A549 (cell line): ENCODE measurements around the gene WBP2. TPM values are rescaled to one million over a fixed set of nuclear protein-coding genes. Genes with fewer than 3 reads are reported as not detected.

Experiments
- ATAC-seq, 2 experiments: fragments of 200-7000 bp in 1 of 2; fragments of >200 bp in 1 of 2; cut with Nextera tagmentation in 1 of 2; cut with Tn5 transposase in 1 of 2; 3 replicates each; pipeline versions ENCODE4 v1.8.0 to v1.9.1; 2018 to 2020; ENCODE audit warnings: mild to moderate bottlenecking in 1 of 2, moderate library complexity in 1 of 2
- CTCF ChIA-PET: fragments of 300-600 bp; sonication (Branson Sonifier 250); formaldehyde crosslinking; extraction: SDS; loops from one replicate; lab custom pipeline; 2021; ENCODE audit warnings: antibody characterized with exemption, inconsistent platforms; lab: Yijun Ruan, JAX
- POLR2A ChIA-PET: fragments of 350-600 bp; formaldehyde crosslinking; extraction: SDS; loops from one replicate; lab custom pipeline; 2021; ENCODE audit warnings: antibody characterized with exemption, inconsistent platforms; lab: Yijun Ruan, JAX
- DNase-seq, 2 experiments: peaks; one replicate each; pipeline versions ENCODE4 v3.0.0 to v3.0.0-alpha.2; 2011 to 2016; ENCODE audit warnings: low read depth in 1 of 2, low spot score in 1 of 2
- FAIRE-seq: peaks from 2 replicates; lab custom pipeline; 2011; peaks lifted over from hg19 to GRCh38; lab: Jason Lieb, UNC
- H3K27ac ChIP-seq, 2 experiments: fragments of >200 bp; sonication (Bioruptor Twin); formaldehyde crosslinking; 3 replicates each; pipeline ENCODE4 v1.5.1; 2016 to 2017
- H3K4me1 ChIP-seq: fragments of >200 bp; sonication (Bioruptor Twin); formaldehyde crosslinking; 3 replicates; pipeline ENCODE4 v1.6.1; 2016
- H3K4me2 ChIP-seq: fragments of >200 bp; sonication (Bioruptor Twin); formaldehyde crosslinking; 3 replicates; pipeline ENCODE4 v1.6.1; 2016
- H3K4me3 ChIP-seq: fragments of >200 bp; sonication (Bioruptor Twin); formaldehyde crosslinking; 3 replicates; pipeline ENCODE4 v1.5.1; 2016
- H3K9me3 ChIP-seq: fragments of >200 bp; sonication (Bioruptor Twin); formaldehyde crosslinking; 3 replicates; pipeline ENCODE4 v1.6.1; 2016
- BHLHE40 ChIP-seq: IDR thresholded peaks from 2 replicates; pipeline ENCODE4 v1.6.1; 2012; ENCODE audit warnings: low read depth, low read length, inconsistent platforms
- CBX2 ChIP-seq: fragments of 200-600 bp; sonication (generic); IDR thresholded peaks from 2 replicates; pipeline ENCODE4 v1.6.1; 2016; ENCODE audit warnings: low read depth, mild to moderate bottlenecking, borderline replicate concordance
- CBX8 ChIP-seq: fragments of 200-600 bp; sonication (generic); IDR thresholded peaks from 2 replicates; pipeline ENCODE4 v1.6.1; 2016
- CEBPB ChIP-seq, 2 experiments: fragments of >200 bp in 1 of 2; sonication (Bioruptor Twin) in 1 of 2; formaldehyde crosslinking in 1 of 2; IDR thresholded peaks; 2 replicates each; pipeline ENCODE4 v1.6.1; 2012 to 2016
- CHD2 ChIP-seq: fragments of 150-350 bp; IDR thresholded peaks from 2 replicates; pipeline ENCODE4 v1.6.1; 2014; ENCODE audit warnings: low read length; ENCODE audit not compliant: partially characterized antibody
- EHF ChIP-seq: fragments of 250-450 bp; sonication (Bioruptor Pico); IDR thresholded peaks from 2 replicates; pipeline ENCODE4 v1.5.0; 2020; ENCODE audit warnings: mild to moderate bottlenecking
- EHMT2 ChIP-seq: fragments of 200-600 bp; sonication (generic); IDR thresholded peaks from 2 replicates; pipeline ENCODE4 v1.6.1; 2016; ENCODE audit warnings: antibody characterized with exemption, low read depth, mild to moderate bottlenecking, moderate library complexity
- EP300 ChIP-seq, 2 experiments: fragments of >200 bp; sonication (Bioruptor Twin); formaldehyde crosslinking; IDR thresholded peaks; 2 replicates in 1 of 2; 3 replicates in 1 of 2; pipeline ENCODE4 v1.6.1; 2016 to 2017
- FOXS1 ChIP-seq: fragments of 250-450 bp; sonication (Bioruptor Pico); IDR thresholded peaks from 2 replicates; pipeline ENCODE4 v1.5.0; 2020; ENCODE audit warnings: mild to moderate bottlenecking, moderate library complexity
- GATA3 ChIP-seq: IDR thresholded peaks from 2 replicates; pipeline ENCODE4 v1.6.1; 2012; ENCODE audit warnings: borderline replicate concordance
- HOXB5 ChIP-seq: fragments of 250-450 bp; sonication (Bioruptor Pico); IDR thresholded peaks from 2 replicates; pipeline ENCODE4 v1.5.0; 2020; ENCODE audit warnings: mild to moderate bottlenecking, moderate library complexity
- KDM1A ChIP-seq: fragments of 200-600 bp; sonication (generic); IDR thresholded peaks from 2 replicates; pipeline ENCODE4 v1.6.1; 2016; ENCODE audit warnings: low read depth, mild to moderate bottlenecking
- MAZ ChIP-seq: fragments of 150-350 bp; IDR thresholded peaks from 2 replicates; pipeline ENCODE4 v1.6.1; 2014; ENCODE audit warnings: antibody characterized with exemption, low read depth, low read length, borderline replicate concordance
- NR3C1 ChIP-seq: fragments of >200 bp; sonication (Bioruptor Twin); formaldehyde crosslinking; IDR thresholded peaks from 3 replicates; pipeline ENCODE4 v1.6.1; 2017
- RARB ChIP-seq: fragments of 250-450 bp; sonication (Bioruptor Pico); IDR thresholded peaks from 2 replicates; pipeline ENCODE4 v1.8.0; 2021; ENCODE audit warnings: mild to moderate bottlenecking, moderate library complexity
- RCOR1 ChIP-seq: fragments of 150-350 bp; IDR thresholded peaks from 2 replicates; pipeline ENCODE4 v1.6.1; 2014; ENCODE audit warnings: antibody characterized with exemption, low read length, low read depth
- TFCP2L1 ChIP-seq: fragments of 250-450 bp; sonication (Bioruptor Pico); IDR thresholded peaks from 2 replicates; pipeline ENCODE4 v1.5.0; 2021; ENCODE audit warnings: mild to moderate bottlenecking
- ZC3H11A ChIP-seq: fragments of 450-650 bp; IDR thresholded peaks from 2 replicates; pipeline ENCODE4 v1.6.1; 2014; ENCODE audit warnings: antibody characterized with exemption, mild to moderate bottlenecking
- ZFP36 ChIP-seq: fragments of 450-650 bp; IDR thresholded peaks from 2 replicates; pipeline ENCODE4 v1.6.1; 2014; ENCODE audit warnings: borderline replicate concordance; ENCODE audit not compliant: partially characterized antibody
- ZSCAN20 ChIP-seq: fragments of 250-450 bp; sonication (Bioruptor Pico); IDR thresholded peaks from 2 replicates; pipeline ENCODE4 v1.8.0; 2022; ENCODE audit warnings: mild to moderate bottlenecking, moderate library complexity
- WGBS: methylation state at CpG from one replicate; pipeline ENCODE4 v1.1.6; 2017; ENCODE audit errors: missing lambda C conversion rate; 5-methylcytosine and 5-hydroxymethylcytosine counted together
- polyA plus RNA-seq, 4 experiments: library from polyadenylated mRNA; depleted of rRNA in 3 of 4; stranded (reverse); fragments of >200 nt; fragmentation: RNase III in 1 of 4; extraction: RNeasy Plus Mini Kit Qiagen cat#74134 plus additional on column Dnase treatment in 1 of 4; gene quantifications; 2 replicates in 3 of 4; 3 replicates in 1 of 4; pipeline ENCODE4 v1.2.3, GENCODE V29; 2011 to 2017
- TF ChIP-seq, protein P1 (sequence below): fragments of 450-650 bp; IDR thresholded peaks from 2 replicates; pipeline ENCODE4 v1.6.1; 2014; ENCODE audit warnings: antibody characterized with exemption
- TF ChIP-seq, protein P2 (sequence below): IDR thresholded peaks from 2 replicates; pipeline ENCODE4 v1.6.1; 2012; ENCODE audit warnings: low read depth, borderline replicate concordance
- TF ChIP-seq, protein P3 (sequence below): fragments of 200-600 bp; sonication (generic); IDR thresholded peaks from 2 replicates; pipeline ENCODE4 v1.6.1; 2016; ENCODE audit warnings: antibody characterized with exemption, mild to moderate bottlenecking, moderate library complexity
- TF ChIP-seq, protein P4 (sequence below): IDR thresholded peaks from 2 replicates; pipeline ENCODE4 v1.6.1; 2012
- TF ChIP-seq, protein P5 (sequence below): fragments of 250-450 bp; sonication (Bioruptor Pico); IDR thresholded peaks from 2 replicates; pipeline ENCODE4 v1.5.0; 2021; ENCODE audit warnings: mild to moderate bottlenecking, moderate library complexity, borderline replicate concordance

WBP2 gene
- polyA plus RNA-seq, 2 of the 4 experiments (the other 2 are of a cell fraction) = 39.7 to 131 TPM

DNA sequence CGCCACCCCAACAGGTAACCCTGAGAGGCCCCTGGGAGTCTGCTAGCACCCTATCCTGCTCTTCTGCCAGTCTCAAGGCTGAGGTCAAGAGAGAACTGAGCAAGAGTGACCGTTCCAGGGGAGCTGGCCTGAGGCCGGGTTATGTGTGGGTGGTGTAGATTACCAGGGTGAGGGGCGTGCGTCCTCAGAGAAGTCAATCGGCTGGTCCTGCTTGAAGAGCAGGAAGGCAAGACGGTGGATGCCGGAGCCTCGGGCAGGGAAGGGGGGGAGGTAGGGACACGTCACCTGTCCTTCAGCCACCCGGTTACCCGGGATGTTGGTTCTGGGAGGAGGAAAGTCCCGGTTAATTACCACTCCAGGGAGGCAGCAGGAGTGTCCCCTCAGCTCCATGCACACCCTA, 44.2 kb upstream of the WBP2 start (continued):
- TF ChIP-seq, protein P1, sequence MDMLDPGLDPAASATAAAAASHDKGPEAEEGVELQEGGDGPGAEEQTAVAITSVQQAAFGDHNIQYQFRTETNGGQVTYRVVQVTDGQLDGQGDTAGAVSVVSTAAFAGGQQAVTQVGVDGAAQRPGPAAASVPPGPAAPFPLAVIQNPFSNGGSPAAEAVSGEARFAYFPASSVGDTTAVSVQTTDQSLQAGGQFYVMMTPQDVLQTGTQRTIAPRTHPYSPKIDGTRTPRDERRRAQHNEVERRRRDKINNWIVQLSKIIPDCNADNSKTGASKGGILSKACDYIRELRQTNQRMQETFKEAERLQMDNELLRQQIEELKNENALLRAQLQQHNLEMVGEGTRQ = no peak
- TF ChIP-seq RCOR1 = no peak
- no peak for TF ChIP-seq RARB (CRISPR knock-in tag)
- no peak for TF ChIP-seq EHF (CRISPR knock-in tag)
- no peak for TF ChIP-seq CBX8
- TF ChIP-seq, protein P2, sequence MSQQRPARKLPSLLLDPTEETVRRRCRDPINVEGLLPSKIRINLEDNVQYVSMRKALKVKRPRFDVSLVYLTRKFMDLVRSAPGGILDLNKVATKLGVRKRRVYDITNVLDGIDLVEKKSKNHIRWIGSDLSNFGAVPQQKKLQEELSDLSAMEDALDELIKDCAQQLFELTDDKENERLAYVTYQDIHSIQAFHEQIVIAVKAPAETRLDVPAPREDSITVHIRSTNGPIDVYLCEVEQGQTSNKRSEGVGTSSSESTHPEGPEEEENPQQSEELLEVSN = no peak
- no peak for TF ChIP-seq CHD2

DNA sequence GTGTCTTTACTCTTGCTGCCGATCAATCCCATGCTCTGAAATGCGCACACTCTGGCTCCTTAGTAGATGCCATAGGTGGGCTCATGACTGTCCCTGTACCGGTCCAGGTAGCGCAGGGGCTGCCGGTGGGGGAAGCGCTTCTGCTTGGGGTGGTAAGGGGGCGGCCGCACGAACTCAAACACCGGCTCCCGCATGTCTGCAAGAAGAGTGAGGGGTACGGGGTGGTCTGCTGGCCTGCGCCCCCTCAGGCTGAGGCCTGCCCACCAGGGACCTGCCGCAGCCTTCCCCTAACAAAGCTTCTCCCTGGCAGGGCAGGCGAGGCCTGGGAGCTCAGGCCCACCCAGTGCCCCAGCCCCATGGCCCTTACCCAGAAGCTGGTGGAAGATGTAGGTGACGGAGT, 43.7 kb upstream of the WBP2 start:
- Histone ChIP-seq H3K4me1 (peaks cover 28% of the 10 kb centered on the region), H3K27ac (no peak overlapping the region), H3K4me3 (no peak overlapping the region), H3K4me2 (no peak overlapping the region), H3K9me3 (no peaks in the 10 kb centered on the region)
- DNase-seq (no peak), ATAC-seq (no peak), FAIRE-seq (no peak)
- WGBS = 97% methylated on average over 15 of the region's 16 CpGs
- TF ChIP-seq GATA3 = no peak
- POLR2A ChIA-PET = interaction anchor here (0.6 to 0.9 kb wide), 2 partner anchors 14 to 119 kb away, joined by 3 to 10 read pairs; no protein-coding TSS in a partner anchor
- CTCF ChIA-PET = interaction anchor here (0.7 to 22.8 kb wide), 10 partner anchors 11 to 381 kb away, joined by 3 to 513 read pairs (median 4); partner anchors contain the start of genes TRIM47 and WBP2

DNA sequence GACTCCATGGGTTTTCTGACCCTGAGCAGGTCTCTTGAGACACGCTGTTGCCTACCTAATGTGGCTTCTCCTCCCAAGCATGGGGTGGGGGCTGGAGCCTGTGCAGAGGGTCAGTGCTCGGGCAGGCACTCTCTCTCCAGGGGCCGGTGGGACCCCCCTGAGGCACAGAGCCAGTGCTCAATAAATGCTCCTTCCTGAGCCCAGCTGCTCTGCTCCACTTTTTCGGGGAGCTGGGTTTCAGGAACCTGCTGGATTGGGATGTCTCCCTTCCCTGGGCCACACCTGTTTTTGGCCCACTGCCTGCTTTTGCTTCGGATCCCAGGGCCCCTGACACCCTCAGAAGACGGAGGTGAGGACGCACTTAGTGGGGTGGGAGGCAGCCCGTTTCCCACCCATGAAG, 42.9 kb upstream of the WBP2 start:
- FAIRE-seq = no peak
- Histone ChIP-seq H3K27ac (no peak overlapping the region), H3K4me1 (peaks cover 21% of the 10 kb centered on the region), H3K4me2 (no peak overlapping the region), H3K4me3 (no peak overlapping the region), H3K9me3 (no peaks in the 10 kb centered on the region)
- ATAC-seq = no peak
- ChIA-PET POLR2A (interaction anchor here (1.2 kb wide), 1 partner anchor 43 kb away, joined by 4 read pairs; the partner anchor contains the start of gene WBP2), CTCF (interaction anchor here (0.7 to 22.8 kb wide), 13 partner anchors 11 to 383 kb away, joined by 3 to 513 read pairs (median 5); partner anchors contain the start of genes TRIM47, UNK and WBP2)
- no peak for DNase-seq
- TF ChIP-seq KDM1A = no peak
- TF ChIP-seq TFCP2L1 (CRISPR knock-in tag) = no peak
- no peak for TF ChIP-seq ZC3H11A
- TF ChIP-seq HOXB5 (CRISPR knock-in tag) = no peak
- TF ChIP-seq, protein P3, sequence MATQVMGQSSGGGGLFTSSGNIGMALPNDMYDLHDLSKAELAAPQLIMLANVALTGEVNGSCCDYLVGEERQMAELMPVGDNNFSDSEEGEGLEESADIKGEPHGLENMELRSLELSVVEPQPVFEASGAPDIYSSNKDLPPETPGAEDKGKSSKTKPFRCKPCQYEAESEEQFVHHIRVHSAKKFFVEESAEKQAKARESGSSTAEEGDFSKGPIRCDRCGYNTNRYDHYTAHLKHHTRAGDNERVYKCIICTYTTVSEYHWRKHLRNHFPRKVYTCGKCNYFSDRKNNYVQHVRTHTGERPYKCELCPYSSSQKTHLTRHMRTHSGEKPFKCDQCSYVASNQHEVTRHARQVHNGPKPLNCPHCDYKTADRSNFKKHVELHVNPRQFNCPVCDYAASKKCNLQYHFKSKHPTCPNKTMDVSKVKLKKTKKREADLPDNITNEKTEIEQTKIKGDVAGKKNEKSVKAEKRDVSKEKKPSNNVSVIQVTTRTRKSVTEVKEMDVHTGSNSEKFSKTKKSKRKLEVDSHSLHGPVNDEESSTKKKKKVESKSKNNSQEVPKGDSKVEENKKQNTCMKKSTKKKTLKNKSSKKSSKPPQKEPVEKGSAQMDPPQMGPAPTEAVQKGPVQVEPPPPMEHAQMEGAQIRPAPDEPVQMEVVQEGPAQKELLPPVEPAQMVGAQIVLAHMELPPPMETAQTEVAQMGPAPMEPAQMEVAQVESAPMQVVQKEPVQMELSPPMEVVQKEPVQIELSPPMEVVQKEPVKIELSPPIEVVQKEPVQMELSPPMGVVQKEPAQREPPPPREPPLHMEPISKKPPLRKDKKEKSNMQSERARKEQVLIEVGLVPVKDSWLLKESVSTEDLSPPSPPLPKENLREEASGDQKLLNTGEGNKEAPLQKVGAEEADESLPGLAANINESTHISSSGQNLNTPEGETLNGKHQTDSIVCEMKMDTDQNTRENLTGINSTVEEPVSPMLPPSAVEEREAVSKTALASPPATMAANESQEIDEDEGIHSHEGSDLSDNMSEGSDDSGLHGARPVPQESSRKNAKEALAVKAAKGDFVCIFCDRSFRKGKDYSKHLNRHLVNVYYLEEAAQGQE = no peak
- TF ChIP-seq, protein P4, sequence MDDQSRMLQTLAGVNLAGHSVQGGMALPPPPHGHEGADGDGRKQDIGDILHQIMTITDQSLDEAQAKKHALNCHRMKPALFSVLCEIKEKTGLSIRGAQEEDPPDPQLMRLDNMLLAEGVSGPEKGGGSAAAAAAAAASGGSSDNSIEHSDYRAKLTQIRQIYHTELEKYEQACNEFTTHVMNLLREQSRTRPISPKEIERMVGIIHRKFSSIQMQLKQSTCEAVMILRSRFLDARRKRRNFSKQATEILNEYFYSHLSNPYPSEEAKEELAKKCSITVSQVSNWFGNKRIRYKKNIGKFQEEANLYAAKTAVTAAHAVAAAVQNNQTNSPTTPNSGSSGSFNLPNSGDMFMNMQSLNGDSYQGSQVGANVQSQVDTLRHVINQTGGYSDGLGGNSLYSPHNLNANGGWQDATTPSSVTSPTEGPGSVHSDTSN = no peak
- no peak for TF ChIP-seq ZSCAN20 (CRISPR knock-in tag)
- TF ChIP-seq EP300 (IDR thresholded peaks at IDR 0.05) = no peak
- TF ChIP-seq FOXS1 (CRISPR knock-in tag) = no peak
- no peak for TF ChIP-seq CEBPB (IDR thresholded peaks at IDR 0.05)
- TF ChIP-seq NR3C1 = no peak
- no peak for TF ChIP-seq CBX2
- no peak for TF ChIP-seq ZFP36
- TF ChIP-seq, protein P5, sequence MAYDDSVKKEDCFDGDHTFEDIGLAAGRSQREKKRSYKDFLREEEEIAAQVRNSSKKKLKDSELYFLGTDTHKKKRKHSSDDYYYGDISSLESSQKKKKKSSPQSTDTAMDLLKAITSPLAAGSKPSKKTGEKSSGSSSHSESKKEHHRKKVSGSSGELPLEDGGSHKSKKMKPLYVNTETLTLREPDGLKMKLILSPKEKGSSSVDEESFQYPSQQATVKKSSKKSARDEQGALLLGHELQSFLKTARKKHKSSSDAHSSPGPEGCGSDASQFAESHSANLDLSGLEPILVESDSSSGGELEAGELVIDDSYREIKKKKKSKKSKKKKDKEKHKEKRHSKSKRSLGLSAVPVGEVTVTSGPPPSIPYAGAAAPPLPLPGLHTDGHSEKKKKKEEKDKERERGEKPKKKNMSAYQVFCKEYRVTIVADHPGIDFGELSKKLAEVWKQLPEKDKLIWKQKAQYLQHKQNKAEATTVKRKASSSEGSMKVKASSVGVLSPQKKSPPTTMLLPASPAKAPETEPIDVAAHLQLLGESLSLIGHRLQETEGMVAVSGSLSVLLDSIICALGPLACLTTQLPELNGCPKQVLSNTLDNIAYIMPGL (CRISPR knock-in tag) = no peak
- no peak for TF ChIP-seq MAZ
- no peak for TF ChIP-seq BHLHE40
- no peak for TF ChIP-seq EHMT2
- WGBS = 94% methylated on average over 8 of the region's 8 CpGs
